Measurements from ENCODE around the gene POLR3H. TPM values are rescaled to one million over a fixed set of nuclear protein-coding genes. Genes with fewer than 3 reads are reported as not detected.

The POLR3H gene
- polyA plus RNA-seq, 1 donor (not counting 4 experiments of a cell fraction or from before 2014, with no cell fraction given) = 44.7 TPM

- Histone ChIP-seq H3K4me3 (ENCODE audit: control insufficient read depth in 2 of 3, extremely low read depth in 1 of 3, insufficient read depth in 2 of 3, low read depth in 1 of 3, low read length in 3 of 3) (no peak overlapping the region), H3K79me2 (ENCODE audit: control insufficient read depth, insufficient read depth, low read length) (no peaks in the 10 kb centered on the region), H3K9me3 (ENCODE audit: control insufficient read depth, low read depth, low read length) (no peaks in the 10 kb centered on the region), H3K36me3 (ENCODE audit: control insufficient read depth in 2 of 2, extremely low read depth in 1 of 2, insufficient read depth in 2 of 2, low read length in 2 of 2) (peaks cover 24 to 36% of the 10 kb centered on the region in 2 experiments), H3K4me1 (ENCODE audit: control insufficient read depth, extremely low read depth, insufficient read depth, low read length) (no peaks in the 10 kb centered on the region), H3K9ac (ENCODE audit: control insufficient read depth, extremely low read depth, insufficient read depth, low read length) (no peak overlapping the region), H2AFZ (ENCODE audit: control insufficient read depth, low read length) (no peak overlapping the region), H4K20me1 (ENCODE audit: control insufficient read depth, extremely low read depth, insufficient read depth, low read length) (peaks cover 4% of the 10 kb centered on the region), H3K27ac (ENCODE audit: control insufficient read depth, insufficient read depth, low read length) (no peak overlapping the region), H3K27me3 (ENCODE audit: control insufficient read depth, extremely low read depth, insufficient read depth, low read length) (no peaks in the 10 kb centered on the region), H3K4me2 (ENCODE audit: control insufficient read depth, extremely low read depth, insufficient read depth, low read depth, low read length) (no peak overlapping the region), H3K9me1 (ENCODE audit: control insufficient read depth, extremely low read depth, insufficient read depth, low read length) (no peaks in the 10 kb centered on the region)
- TF ChIP-seq CTCF (optimal IDR thresholded peaks at IDR 0.05 in 1 of 3, IDR thresholded peaks at IDR 0.05 in 1 of 3, conservative IDR thresholded peaks at IDR 0.05 in 1 of 3; ENCODE audit: extremely low read depth in 1 of 3, insufficient read depth in 2 of 3, low read length in 3 of 3) (no peak), EZH2 (IDR thresholded peaks at IDR 0.05; ENCODE audit: low read length) (no peak)
- no peak for FAIRE-seq
- no peak for DNase-seq (ENCODE audit: low read depth, low spot score)
- dilution Hi-C loops (cut with MboI; ENCODE audit: extremely low pct_ligation_motif_present, low sequenced_read_pairs) = no loop called here
These were observed 33.8 kb upstream of the POLR3H start for GRCh38 chr22:41578114-41578513.

- Histone ChIP-seq H3K36me3 (ENCODE audit: control insufficient read depth in 2 of 2, extremely low read depth in 1 of 2, insufficient read depth in 2 of 2, low read length in 2 of 2) (peaks cover 24 to 36% of the 10 kb centered on the region in 2 experiments), H3K4me3 (ENCODE audit: control insufficient read depth in 2 of 3, extremely low read depth in 1 of 3, insufficient read depth in 2 of 3, low read depth in 1 of 3, low read length in 3 of 3) (no peak overlapping the region), H2AFZ (ENCODE audit: control insufficient read depth, low read length) (no peak overlapping the region), H3K9me3 (ENCODE audit: control insufficient read depth, low read depth, low read length) (no peaks in the 10 kb centered on the region), H3K9ac (ENCODE audit: control insufficient read depth, extremely low read depth, insufficient read depth, low read length) (no peak overlapping the region), H3K79me2 (ENCODE audit: control insufficient read depth, insufficient read depth, low read length) (no peaks in the 10 kb centered on the region), H3K9me1 (ENCODE audit: control insufficient read depth, extremely low read depth, insufficient read depth, low read length) (no peaks in the 10 kb centered on the region), H3K27me3 (ENCODE audit: control insufficient read depth, extremely low read depth, insufficient read depth, low read length) (no peaks in the 10 kb centered on the region), H3K27ac (ENCODE audit: control insufficient read depth, insufficient read depth, low read length) (no peak overlapping the region), H4K20me1 (ENCODE audit: control insufficient read depth, extremely low read depth, insufficient read depth, low read length) (peaks cover 4% of the 10 kb centered on the region), H3K4me1 (ENCODE audit: control insufficient read depth, extremely low read depth, insufficient read depth, low read length) (no peaks in the 10 kb centered on the region), H3K4me2 (ENCODE audit: control insufficient read depth, extremely low read depth, insufficient read depth, low read depth, low read length) (no peak overlapping the region)
- FAIRE-seq (no peak), DNase-seq (ENCODE audit: low read depth, low spot score) (no peak)
- dilution Hi-C loops (cut with MboI; ENCODE audit: extremely low pct_ligation_motif_present, low sequenced_read_pairs) = no loop called here
- TF ChIP-seq CTCF (optimal IDR thresholded peaks at IDR 0.05 in 1 of 3, IDR thresholded peaks at IDR 0.05 in 1 of 3, conservative IDR thresholded peaks at IDR 0.05 in 1 of 3; ENCODE audit: extremely low read depth in 1 of 3, insufficient read depth in 2 of 3, low read length in 3 of 3) (peak; percentile 67 to 80 (median 69)), EZH2 (IDR thresholded peaks at IDR 0.05; ENCODE audit: low read length) (no peak)
These were observed 32.6 kb upstream of the POLR3H start for GRCh38 chr22:41576877-41577276.
